Suppressor macrophage (primary cell): ENCODE measurements around the gene EEF1A2.
A peak's percentile ranks its signal among the peaks of the same experiment; 100 is the strongest.
"Not testable (repeated sequence)": the region's sequence is repeated elsewhere in the genome, so short reads cannot be mapped to it uniquely, and the experiment has no call there.

ENCODE experiments used
- DNase-seq, 4 experiments: peaks; one replicate each; pipeline ENCODE4 v3.0.0-alpha.2; 2020 to 2022

Gene EEF1A2

DNA sequence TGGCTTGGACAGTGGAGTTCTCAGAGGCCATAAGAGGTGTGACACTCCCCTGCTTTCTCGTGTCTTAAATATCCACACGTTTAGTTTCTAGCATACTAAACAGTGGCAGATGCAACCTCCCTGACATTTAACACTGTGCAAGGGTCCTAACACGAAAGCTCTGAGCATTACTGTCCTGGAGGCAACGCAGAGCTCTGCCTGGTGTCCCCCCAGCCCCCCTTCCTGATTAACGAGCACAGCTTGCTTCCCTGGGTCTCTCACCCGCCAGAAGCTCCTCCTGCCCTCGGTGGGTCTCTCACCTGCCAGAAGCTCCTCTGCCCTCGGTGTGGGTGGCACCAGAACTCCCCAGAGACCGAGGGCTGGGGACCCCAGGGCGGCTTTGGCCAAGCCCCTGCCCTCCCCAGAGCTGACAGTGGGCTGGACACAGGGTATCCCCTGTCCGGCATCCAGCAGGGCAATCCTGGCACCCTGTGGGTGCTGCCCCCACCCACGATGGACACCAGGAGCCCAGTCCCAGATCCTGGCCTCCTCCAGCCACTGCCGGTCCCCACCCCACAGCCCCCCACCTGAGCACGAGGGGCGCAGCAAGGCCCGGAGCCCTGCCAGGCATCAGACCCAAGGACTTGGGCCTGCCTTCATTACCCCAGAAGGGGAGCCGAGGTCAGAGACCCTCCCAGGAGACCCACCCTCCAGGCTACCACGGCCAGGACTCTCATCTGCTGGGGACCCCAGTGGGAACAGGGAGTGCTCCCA, 14.1 kb downstream of the EEF1A2 start:
- DNase-seq: no peak

DNA sequence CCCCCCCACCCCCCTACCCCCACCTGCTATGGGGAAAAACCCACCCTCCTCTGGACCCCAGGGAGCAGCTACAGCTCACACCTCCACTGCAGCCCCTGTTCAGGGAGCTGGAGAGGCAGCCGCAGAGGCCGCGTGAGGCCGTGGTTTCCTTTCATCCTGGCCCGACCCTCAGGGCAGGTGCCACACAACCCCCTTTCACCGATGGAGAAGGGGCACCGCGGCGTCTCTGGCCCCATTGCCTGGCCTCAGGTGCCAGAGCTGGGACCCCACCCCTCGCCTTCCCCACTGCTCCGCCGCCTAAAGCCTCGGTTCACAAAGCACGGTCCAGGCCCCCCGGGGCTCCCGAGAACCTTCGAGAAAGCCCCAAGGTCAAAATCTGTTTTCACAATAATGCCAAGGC, 14.6 kb downstream of the EEF1A2 start:
- no peak for DNase-seq

DNA sequence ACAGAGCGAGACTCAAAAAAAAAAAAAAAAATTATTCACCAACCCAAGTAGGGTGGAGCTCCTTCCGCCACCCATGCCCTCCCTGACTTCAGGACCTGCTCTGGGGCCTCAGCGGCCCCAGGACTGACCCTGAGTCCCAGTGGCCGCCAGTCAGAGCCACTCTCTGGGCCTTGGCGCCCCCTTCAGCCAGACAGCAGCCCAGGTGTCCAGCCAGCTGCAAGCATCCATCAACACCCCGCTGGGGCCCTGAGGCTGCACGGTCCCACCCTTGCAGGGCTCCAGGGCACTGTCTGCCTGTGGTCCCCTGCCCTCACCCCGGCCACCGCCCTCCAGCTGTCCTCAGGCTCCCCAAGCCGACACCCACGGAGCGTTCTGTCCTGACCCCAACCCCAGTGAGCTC, 15.0 kb downstream of the EEF1A2 start:
- peak in 1 of 4 experiments; percentile 22 for DNase-seq

DNA sequence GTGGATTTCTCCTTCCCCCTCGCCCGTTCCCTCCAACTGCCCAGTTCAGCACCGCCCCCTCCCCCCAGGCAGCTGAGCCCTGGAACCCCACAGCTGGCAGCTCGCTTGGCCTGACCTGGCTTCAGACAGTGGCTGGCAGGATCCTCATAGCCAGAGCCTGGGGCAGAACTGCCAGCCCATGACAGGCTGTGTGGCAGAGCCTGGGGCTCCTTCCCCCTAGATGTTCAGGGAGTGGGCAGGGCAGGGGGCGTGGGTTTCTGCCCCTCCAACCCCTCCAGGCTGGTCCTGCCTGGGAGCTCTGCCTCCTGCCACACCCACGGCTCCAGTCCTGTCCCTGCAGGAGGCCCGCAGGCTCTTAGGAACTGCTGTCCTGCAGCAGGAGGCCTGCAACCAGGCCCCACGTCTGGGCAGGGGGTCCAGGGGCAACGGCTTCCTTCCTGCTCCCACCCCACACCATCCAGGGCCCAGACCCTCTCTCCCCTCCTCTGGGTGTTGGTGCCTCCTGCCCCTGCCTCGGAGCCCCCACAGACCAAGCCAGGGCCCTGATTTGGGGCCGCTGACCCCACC, 16.8 kb downstream of the EEF1A2 start:
- no peak for DNase-seq

DNA sequence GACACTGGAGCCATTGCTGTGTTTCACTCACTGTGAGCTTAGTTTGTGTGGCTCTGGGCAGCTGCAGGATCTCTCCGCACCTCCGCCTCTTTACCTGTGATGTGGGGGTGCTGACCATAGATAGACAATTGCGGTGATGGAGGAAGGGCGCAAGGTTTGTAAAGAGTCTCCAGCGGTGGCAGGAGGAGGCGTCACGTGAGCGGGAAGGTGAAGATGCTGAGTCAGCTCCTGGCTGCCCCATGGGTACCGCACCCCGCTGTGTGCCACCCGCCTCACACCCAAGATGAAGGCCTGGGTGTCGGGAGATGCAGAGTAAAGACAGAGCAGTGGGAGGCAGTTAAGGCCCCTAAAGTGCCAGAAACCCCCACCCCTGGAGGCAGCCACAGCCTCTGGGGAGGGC, 17.4 kb downstream of the EEF1A2 start:
- DNase-seq: no peak

DNA sequence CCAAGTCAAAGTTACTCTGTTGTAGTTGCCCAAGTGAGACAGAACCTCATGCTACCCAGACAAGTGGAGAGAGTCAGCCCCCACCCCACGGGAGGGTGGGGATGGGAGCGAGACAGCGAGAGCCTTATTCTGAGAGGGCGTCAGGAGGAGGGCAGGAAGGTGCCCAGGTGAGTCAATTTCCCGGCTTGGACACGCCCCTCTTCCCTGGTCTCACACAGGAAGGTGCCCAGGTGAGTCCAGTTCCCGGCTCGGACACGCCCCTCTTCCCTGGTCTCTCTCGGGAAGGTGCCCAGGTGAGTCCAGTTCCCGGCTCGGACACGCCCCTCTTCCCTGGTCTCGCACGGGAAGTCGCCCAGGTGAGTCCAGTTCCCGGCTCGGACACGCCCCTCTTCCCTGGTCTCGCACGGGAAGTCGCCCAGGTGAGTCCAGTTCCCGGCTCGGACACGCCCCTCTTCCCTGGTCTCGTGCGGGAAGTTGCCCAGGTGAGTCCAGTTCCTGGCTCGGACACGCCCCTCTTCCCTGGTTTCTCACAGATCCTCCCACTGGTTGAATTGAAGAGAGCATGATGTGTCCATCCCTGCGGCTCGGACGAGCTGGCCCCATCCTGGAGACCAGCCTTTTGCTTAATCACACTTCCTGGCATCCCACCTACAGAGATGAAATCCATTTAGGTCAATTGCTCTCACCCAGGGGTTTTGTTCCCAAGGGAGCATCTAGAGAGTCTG, 19.0 kb downstream of the EEF1A2 start:
- DNase-seq: not testable (repeated sequence)

DNA sequence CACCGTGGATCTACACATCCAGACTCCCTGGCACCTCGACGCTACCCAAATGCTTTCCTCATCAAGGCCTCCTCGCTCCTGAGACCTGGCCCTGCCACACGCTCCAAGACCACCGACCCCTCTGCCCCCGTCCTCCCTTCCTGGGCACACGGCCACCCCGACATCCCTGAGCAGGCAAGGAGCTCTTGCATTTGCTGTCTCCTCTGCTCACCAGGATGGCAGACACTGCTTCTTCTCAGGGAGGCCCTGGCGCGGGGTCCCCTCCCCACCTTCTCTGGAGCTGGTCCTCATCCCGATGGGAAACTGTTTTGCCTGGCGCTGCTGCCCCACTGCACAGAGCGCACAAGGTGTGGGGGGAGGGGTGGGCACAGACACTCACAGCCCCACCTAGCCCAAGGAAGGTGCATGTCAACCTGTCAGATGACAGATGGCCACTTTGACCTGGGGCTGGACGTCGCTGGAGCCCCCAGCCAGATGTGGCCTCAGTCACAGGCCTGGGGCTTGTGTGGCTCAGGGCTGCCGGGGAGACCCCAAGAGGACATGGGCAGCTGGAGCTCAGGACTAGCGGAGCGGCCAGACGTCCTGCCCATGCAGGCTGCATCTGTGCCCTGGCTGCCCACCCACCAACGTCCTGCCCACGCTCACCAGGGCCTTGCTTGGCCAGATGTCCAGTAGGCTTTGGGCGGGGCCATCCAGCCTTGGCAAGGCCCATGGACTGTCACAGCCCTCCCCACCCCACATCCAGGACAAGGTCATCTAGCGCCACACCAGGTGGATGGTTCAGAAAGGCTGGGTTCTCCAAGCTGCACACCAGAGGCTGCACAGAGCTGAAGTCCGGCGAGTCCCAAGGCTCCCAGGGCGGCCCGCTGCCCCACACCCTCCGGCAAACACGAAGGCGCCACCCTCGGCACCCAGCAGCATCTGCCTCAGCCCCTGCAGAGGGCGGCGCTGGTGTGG, 20.3 kb downstream of the EEF1A2 start:
- DNase-seq: no peak

DNA sequence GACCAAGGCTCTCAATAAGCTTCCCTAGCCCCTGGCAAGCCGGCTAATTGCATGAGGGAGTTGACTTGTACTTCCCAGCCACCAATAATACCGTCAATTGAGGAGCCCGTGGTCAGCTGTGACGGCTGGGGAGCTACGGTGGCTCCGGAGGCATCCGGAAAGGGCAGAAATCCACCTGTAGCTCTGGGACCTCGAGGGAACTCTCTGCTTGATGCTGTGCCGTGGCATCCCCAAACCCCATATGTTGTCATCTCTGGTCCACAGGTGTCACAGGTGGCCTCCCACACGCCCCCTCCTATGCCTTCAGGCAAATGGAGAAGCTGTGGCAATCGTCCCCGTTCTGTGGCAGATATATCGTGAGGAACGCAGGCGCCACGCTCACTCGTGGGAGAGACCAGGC, 20.9 kb downstream of the EEF1A2 start:
- no peak for DNase-seq

DNA sequence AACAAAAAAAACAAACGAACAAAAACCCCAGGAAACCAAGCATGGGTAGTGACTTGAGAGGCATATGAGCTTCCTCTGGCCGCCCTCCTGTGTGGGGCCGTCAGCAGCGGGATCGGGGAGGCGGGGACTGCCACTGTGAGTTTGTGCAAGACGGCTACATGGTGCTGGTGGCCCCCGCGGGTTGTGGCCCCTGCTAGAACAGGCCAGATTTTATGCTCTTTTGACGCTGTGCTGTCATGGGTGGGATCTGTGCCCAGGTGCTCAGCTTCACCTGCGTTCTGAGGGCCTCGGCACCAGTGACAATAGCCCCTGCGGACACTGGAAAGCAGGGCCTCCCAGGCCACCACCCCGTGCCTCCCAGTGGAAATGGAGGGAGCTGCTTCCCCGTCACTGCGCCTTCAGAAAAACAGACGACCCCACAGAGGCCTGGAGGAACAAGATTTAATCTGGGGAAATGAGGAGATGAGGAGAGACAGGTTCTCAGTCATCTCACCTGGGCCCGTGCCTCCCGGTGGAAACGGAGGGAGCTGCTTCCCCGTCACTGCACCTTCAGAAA, 21.7 kb downstream of the EEF1A2 start:
- no peak for DNase-seq

DNA sequence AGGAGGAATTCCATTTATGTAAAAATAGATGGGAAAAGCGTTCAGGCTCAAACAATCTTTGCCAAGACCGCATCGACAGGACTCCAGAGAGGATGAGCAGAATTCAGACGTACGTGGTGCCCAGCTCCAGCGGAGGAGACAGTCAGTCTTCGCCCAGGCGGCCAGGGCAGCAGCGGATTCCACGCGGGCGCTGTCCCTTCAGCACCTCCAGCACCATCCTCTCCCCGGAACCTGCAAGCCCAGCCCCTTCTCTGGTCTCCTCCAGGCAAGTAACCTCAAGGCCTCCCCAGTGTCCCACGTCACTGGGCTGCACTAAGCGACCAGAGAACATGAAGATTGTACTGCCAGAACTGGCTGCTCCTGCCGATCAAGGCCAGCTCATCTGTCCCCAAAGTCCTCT, 23.7 kb downstream of the EEF1A2 start:
- peak in 1 of 4 experiments; percentile 37 for DNase-seq

DNA sequence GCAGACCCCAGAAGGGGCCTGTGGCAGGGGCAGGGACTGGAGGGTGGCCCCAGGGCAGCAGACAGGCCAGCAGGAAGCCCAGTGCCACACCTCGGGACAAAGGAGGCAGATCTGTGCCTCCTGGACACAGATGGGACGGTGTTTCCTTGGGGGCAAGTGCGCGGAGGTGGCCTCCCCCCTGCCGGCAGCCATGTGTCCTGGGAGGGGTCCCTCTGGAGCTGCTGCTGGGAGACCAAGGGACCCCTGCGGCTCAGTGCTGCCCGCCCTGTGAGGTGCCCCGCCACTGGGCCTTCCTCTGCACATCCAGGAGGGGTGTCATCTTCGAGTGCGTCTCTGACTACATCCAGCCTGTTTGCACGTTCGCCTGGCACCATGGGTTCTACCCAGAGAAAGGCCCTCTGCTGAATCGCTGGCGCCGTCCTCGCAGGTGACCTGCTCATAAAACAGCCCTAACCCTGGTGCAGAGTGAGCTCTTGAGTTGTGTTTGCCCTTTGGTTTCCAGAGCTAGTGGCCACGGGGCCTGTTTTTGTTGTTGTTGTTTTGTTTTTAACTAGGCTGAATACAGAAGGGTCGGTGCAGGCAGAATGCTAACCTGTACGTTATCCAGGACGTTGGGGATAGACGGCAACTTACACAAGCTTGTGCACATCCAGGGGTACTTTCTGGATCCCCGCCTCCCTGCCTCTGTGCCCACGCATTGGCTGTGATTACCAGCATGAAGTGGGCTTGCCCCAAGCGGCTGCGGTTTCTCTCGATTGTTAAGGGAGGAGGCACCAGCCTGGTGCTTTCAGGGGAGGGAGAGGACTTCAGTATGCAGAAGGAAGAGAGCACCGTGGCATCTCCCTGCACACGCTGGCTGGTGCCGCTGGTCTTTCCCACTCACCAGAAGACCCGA, 25.1 kb downstream of the EEF1A2 start:
- no peak for DNase-seq

DNA sequence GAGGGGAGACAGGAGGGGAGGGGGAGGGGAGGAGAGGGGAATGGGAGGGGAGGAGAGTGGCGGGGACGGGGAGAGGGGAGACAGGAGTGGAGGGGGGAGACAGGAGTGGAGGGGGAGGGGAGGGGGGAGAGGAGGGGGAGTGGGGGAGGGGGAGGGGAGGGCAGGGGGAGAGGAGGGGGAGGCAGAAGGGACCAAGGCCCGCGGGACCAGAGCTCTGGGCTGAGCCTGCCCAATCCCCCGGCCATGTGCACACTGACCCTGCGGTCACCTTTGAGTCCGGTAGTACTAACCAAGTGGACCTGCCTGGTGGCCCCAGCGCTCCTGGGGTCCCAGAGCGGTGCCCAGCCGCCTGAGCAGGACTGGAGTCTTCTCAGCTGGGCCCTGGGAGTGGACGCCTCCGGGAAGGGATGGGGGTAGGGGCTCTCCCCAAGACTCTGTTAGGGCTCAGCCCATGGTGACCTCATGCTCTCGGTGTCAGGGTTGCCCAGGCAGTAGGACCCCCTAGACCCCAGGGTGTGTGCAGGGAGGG, 26.0 kb downstream of the EEF1A2 start:
- DNase-seq: no peak

DNA sequence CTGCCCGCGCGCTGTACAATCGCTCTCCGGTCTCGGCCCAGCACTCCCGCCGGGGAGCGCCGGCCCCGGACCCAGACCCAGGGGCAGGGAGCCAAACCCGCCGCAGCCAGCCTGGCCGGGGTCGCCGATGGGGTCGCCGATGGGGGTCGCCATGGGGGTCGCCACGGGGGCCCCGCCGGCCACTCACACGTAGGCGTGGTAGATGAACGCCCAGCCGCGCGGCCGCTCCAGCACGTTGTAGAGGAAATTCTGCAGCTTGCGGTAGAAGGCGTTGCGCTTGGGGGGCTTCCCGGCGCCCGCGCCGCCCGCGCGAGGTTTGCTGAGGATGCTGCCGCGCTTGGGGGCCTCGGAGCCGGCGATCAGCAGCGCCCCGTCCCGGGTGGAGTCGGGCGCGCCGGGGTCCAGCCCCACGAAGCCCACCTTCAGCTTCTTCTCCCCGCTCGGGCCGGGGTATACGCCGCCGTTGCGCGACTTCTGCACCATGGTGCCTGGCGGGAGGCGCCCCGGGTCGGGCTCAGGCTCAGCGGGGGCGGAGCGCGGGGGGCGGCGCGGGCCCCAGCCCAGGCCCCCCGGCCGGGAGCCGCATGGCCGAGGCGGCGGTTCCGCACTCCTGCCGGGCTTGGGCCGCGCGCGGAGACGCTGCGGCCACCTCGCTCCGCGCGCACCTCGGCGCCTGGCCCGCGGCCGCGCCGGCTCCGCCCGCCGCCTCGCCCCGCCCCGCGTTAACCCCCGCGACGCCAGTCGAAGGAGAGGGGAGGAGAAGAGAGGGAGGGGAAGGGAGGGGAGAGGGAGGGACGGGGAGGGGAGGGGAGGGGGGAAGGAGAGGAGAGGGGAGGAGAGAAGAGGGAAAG, 26.7 kb downstream of the EEF1A2 start, which contains the start of gene KCNQ2:
Gene KCNQ2 (minus strand): TSS at position 675 of the 851 bp plus-strand sequence. CDS start 192 bp downstream, at position 483.
- DNase-seq: no peak

DNA sequence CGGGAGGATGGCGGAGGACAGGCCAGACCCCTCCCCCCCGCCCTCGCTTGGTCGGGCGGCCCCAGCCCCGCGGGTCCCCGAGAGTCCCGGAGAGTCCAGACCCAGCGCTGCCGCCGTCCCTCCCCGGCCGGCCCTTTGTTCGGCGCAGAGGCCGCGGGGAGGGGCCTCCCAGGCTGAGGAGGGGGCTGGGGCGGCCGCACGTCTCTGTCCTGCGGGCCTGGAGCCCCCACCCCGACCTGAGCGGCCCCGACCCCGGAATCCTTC, 27.2 kb downstream of the EEF1A2 start:
- DNase-seq: no peak

DNA sequence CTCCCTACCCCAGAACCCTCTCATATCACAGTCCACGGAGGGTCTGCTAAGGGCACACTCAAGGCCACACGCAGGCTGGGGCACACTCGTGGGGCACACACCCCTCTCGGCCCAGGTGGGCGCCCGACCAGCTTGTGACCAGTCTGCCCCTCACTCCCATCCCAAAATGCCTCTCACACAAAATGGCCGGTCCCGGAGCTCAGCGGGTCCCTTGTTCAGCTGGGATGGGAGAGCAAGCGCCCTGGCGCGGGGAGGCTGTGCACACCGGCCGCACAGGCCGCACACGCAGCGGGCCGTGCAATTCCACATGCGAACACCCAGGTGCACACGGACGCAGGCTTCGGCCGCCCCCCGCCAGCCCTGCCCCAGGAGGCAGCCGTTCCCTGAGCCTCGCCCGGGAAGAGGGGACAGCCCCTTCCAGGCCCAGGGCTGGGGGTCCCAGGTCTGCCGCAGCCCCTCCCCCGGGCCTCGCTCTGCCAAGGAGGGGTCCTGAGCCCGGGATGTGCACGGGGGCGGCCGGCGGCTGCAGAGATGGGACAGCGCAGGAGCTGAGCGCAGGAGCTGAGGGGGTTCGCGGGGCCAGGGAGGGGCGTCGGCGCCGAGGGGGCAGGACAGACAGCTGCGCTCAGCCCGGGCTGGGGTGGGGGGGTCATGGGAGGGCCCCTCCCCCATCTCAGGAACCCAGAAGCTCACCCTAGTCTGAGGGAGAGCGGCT, 27.7 kb downstream of the EEF1A2 start:
- DNase-seq: no peak

DNA sequence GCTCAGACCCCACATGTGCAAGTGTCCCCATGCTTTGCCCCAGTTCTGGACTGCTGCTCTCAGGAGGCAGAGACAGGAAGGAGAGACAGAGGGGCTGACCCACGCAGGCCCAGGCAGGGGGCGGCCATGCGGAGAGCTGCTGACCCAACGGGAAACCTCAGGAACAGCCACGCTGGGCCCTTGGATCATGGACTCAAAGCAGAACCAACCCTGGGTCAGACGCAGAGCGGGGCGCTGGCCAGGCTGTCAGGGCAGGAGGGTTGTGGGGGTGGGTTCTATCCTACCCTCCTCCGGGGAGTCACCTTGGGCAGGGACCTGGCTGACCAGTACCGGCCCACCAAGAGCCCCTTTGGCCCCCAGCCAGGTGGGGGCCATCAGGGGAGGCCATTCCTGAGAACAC, 28.5 kb downstream of the EEF1A2 start:
- no peak for DNase-seq

DNA sequence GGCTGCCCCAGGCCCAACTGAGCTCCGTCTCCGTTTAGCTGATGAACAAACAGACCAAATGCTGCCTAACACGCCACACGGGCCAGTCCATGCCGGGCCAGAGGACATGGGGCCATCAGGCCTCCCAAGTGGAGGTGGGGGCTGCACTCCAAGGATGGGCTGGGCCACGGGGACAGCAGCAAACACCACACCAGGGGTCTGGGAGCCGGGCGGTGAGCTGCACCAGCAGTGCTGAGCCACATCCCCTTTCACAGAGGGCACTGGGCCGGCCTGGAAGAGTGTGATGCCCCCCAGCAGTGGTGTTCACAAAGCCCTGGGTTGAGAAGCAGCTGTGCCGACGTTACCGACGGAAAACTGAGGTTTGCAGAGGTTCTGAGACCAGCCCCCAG, 29.2 kb downstream of the EEF1A2 start:
- DNase-seq: no peak

DNA sequence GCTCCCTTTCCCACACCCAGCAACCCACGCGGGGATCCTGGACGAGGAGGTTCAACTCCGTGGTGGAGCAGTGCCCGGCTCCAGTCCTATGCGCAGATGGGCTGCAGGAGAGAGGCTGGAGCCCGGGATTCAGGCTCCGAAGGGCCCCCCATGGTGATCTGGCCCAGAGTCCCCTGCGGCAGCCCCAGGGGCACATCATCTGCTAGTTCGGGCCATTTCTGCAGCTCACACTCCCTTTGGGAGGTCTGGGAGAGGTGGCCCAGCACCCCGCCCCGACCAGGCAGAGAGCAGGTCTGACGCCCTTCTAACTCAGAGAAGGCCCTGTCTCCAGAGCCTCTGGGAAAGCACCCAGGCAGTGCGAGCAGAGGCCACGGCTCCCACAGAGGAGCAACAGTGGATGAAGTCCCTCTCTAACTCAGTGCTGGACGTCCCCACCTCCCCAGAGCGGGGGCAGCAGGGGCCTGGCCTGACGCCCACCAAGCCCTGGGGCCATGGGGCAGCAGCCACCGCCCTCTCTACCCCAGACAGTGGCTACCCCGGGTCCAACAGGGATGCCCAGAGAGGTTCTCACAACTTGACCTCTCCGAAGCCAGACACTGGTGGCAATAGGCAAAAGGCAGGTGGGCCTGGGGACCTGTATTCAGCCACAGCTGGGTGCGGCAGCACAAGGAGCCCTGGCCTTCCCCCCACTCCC, 29.7 kb downstream of the EEF1A2 start:
- no peak for DNase-seq

DNA sequence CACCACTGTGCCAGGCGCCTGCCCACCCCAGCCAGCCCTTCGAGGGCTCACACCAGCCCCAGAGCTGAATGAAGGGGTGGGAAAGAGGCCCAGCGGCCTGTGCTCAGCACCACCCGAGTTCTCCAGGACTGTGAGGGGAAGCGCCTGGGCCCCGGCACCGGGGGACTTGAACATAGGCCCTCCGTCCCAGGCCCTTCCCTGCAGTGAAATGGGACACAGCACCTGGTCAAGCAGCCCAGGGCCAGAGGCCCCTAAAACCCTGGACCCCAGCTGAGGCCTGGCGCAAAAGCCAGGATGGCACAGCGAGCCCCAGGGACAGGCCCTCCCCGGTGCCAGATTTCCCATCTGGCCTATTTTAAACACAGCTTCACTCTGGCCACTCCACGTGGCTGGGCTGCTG, 30.5 kb downstream of the EEF1A2 start:
- no peak for DNase-seq
